ENCODE data around the gene ZC2HC1B. TPM values are rescaled to one million over a fixed set of nuclear protein-coding genes. Genes with fewer than 3 reads are reported as not detected.
A peak's percentile ranks its signal among the peaks of the same experiment; 100 is the strongest.
"Not testable (repeated sequence)": the region's sequence is repeated elsewhere in the genome, so short reads cannot be mapped to it uniquely, and the experiment has no call there.

Gene ZC2HC1B
- total and polyA plus RNA-seq, 2 donors (not counting 1 experiment from before 2014, with no cell fraction given) = not detected

DNA sequence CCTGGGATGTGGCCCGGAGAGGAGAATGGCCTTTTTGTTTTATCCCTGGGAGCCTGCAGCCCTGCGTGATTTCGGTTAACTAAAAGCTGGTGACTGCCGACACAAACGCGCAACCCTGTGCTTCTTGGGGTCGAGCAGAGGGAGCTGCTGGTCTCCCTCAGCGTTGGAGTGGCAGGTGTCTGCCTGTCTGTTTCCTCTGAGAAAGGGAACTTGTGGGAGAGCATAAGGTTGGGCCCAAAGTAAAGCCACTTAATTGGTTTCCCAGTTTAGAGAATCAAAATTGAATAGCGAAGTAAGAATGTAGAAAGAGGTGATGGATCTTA is 20.6 kb upstream of the ZC2HC1B start:
- Histone ChIP-seq H3K9me3 (ENCODE audit: control insufficient read depth, insufficient read depth, low read depth, low read length) (no peaks in the 10 kb centered on the region), H3K36me3 (ENCODE audit: control insufficient read depth, insufficient read depth, low read length) (peaks cover 17% of the 10 kb centered on the region), H3K4me1 (ENCODE audit: control insufficient read depth, extremely low read depth, insufficient read depth, low read length) (no peaks in the 10 kb centered on the region), H3K27me3 (ENCODE audit: control insufficient read depth, insufficient read depth, low read length) (no peaks in the 10 kb centered on the region), H3K4me3 (replicated peaks in 1 of 4; ENCODE audit: control extremely low read depth in 1 of 4, insufficient read depth in 1 of 4, low read depth in 3 of 4, low read length in 4 of 4) (peak overlapping the region; percentile 70 to 96 (median 92)), H4K20me1 (ENCODE audit: control insufficient read depth, extremely low read depth, insufficient read depth, low read length) (no peaks in the 10 kb centered on the region), H3K9ac (ENCODE audit: insufficient read depth, low read length) (peak overlapping the region; percentile 92), H3K79me2 (ENCODE audit: control insufficient read depth, insufficient read depth, low read length) (peaks cover 28% of the 10 kb centered on the region), H3K4me2 (ENCODE audit: extremely low read depth, insufficient read depth, low read length) (peak overlapping the region; percentile 98), H3K27ac (ENCODE audit: insufficient read depth, low read length) (peak overlapping the region; percentile 99), H2AFZ (ENCODE audit: low read length) (peak overlapping the region; percentile 71)
- TF ChIP-seq, protein P1, sequence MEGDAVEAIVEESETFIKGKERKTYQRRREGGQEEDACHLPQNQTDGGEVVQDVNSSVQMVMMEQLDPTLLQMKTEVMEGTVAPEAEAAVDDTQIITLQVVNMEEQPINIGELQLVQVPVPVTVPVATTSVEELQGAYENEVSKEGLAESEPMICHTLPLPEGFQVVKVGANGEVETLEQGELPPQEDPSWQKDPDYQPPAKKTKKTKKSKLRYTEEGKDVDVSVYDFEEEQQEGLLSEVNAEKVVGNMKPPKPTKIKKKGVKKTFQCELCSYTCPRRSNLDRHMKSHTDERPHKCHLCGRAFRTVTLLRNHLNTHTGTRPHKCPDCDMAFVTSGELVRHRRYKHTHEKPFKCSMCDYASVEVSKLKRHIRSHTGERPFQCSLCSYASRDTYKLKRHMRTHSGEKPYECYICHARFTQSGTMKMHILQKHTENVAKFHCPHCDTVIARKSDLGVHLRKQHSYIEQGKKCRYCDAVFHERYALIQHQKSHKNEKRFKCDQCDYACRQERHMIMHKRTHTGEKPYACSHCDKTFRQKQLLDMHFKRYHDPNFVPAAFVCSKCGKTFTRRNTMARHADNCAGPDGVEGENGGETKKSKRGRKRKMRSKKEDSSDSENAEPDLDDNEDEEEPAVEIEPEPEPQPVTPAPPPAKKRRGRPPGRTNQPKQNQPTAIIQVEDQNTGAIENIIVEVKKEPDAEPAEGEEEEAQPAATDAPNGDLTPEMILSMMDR (conservative IDR thresholded peaks at IDR 0.05 in 1 of 2, IDR thresholded peaks at IDR 0.05 in 1 of 2; ENCODE audit: low read depth in 1 of 2, low read length in 2 of 2) = no peak
- TF ChIP-seq EZH2 (IDR thresholded peaks at IDR 0.05; ENCODE audit: low read length, missing control alignments) = no peak
- DNase-seq (ENCODE audit: low read depth in 2 of 2) = no peak

DNA sequence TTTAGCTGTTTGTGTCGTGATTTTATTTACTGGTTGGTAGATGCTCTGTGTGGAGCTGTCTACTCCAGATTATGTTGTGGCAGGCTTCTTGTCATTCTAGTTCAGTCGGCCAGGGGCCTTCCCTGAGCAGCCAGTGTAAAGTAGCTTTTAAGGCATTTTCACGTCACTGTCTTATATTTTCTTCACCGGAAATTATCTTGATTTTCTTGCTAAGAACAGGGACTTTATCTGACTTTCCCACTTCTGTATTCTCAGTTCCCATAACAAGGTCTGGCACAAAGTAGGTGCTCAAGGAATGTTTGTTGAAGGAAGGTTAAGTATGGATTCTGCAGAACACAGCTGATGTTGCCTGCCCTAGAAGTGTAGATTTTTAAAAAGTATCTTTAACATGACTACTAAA is 20.3 kb upstream of the ZC2HC1B start:
- TF ChIP-seq, protein P1 (conservative IDR thresholded peaks at IDR 0.05 in 1 of 2, IDR thresholded peaks at IDR 0.05 in 1 of 2; ENCODE audit: low read depth in 1 of 2, low read length in 2 of 2) = no peak
- TF ChIP-seq EZH2 (IDR thresholded peaks at IDR 0.05; ENCODE audit: low read length, missing control alignments) = no peak

DNA sequence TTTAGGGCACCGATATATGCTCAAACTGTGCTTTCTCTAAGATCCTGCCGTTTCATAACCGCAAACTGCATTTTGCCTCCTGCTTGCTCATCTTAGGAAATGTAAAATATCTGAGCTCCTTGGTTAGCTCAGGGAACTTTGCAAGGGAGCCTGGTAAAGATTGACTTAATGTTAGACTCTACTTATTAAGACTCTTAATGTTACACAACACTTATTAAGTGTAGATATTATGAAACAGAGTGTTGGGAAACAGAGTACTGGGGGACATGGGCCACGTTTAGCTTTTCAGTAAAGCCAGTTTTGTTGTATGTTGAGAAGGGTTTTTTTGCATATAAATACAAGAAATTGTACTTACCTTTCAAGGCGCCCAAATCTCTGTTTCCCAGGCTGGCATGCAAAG is 19.2 kb upstream of the ZC2HC1B start:
- Histone ChIP-seq H3K27me3 (ENCODE audit: control insufficient read depth, insufficient read depth, low read length) (no peaks in the 10 kb centered on the region), H3K79me2 (ENCODE audit: control insufficient read depth, insufficient read depth, low read length) (peaks cover 29% of the 10 kb centered on the region), H3K27ac (ENCODE audit: insufficient read depth, low read length) (no peak overlapping the region), H3K9me3 (ENCODE audit: control insufficient read depth, insufficient read depth, low read depth, low read length) (no peaks in the 10 kb centered on the region), H3K4me1 (ENCODE audit: control insufficient read depth, extremely low read depth, insufficient read depth, low read length) (no peaks in the 10 kb centered on the region), H3K4me2 (ENCODE audit: extremely low read depth, insufficient read depth, low read length) (no peak overlapping the region), H3K36me3 (ENCODE audit: control insufficient read depth, insufficient read depth, low read length) (peaks cover 20% of the 10 kb centered on the region), H4K20me1 (ENCODE audit: control insufficient read depth, extremely low read depth, insufficient read depth, low read length) (no peaks in the 10 kb centered on the region), H3K4me3 (replicated peaks in 1 of 4; ENCODE audit: control extremely low read depth in 1 of 4, insufficient read depth in 1 of 4, low read depth in 3 of 4, low read length in 4 of 4) (no peak overlapping the region), H3K9ac (ENCODE audit: insufficient read depth, low read length) (no peak overlapping the region), H2AFZ (ENCODE audit: low read length) (no peak overlapping the region)
- no peak for TF ChIP-seq EZH2 (IDR thresholded peaks at IDR 0.05; ENCODE audit: low read length, missing control alignments)
- TF ChIP-seq, protein P1 (conservative IDR thresholded peaks at IDR 0.05 in 1 of 2, IDR thresholded peaks at IDR 0.05 in 1 of 2; ENCODE audit: low read depth in 1 of 2, low read length in 2 of 2) = no peak
- DNase-seq (ENCODE audit: low read depth in 2 of 2) = no peak

More for the DNA sequence above, 20.3 kb upstream of the ZC2HC1B start:
- H3K9me3 ChIP-seq (ENCODE audit: control insufficient read depth, insufficient read depth, low read depth, low read length) = no peaks in the 10 kb centered on the region
- peak overlapping the region; percentile 99 for H3K27ac ChIP-seq (ENCODE audit: insufficient read depth, low read length)
- H3K27me3 ChIP-seq (ENCODE audit: control insufficient read depth, insufficient read depth, low read length) = no peaks in the 10 kb centered on the region
- H3K4me1 ChIP-seq (ENCODE audit: control insufficient read depth, extremely low read depth, insufficient read depth, low read length) = no peaks in the 10 kb centered on the region
- H3K4me3 ChIP-seq (replicated peaks in 1 of 4; ENCODE audit: control extremely low read depth in 1 of 4, insufficient read depth in 1 of 4, low read depth in 3 of 4, low read length in 4 of 4) = peak overlapping the region; percentile 70 to 96 (median 92)
- H3K36me3 ChIP-seq (ENCODE audit: control insufficient read depth, insufficient read depth, low read length) = peaks cover 20% of the 10 kb centered on the region
- H3K4me2 ChIP-seq (ENCODE audit: extremely low read depth, insufficient read depth, low read length) = peak overlapping the region; percentile 98
- H3K9ac ChIP-seq (ENCODE audit: insufficient read depth, low read length) = peak overlapping the region; percentile 92
- DNase-seq (ENCODE audit: low read depth in 2 of 2) = peak; percentile 8 to 17
- H2AFZ ChIP-seq (ENCODE audit: low read length) = no peak overlapping the region
- peaks cover 29% of the 10 kb centered on the region for H3K79me2 ChIP-seq (ENCODE audit: control insufficient read depth, insufficient read depth, low read length)
- no peaks in the 10 kb centered on the region for H4K20me1 ChIP-seq (ENCODE audit: control insufficient read depth, extremely low read depth, insufficient read depth, low read length)

DNA sequence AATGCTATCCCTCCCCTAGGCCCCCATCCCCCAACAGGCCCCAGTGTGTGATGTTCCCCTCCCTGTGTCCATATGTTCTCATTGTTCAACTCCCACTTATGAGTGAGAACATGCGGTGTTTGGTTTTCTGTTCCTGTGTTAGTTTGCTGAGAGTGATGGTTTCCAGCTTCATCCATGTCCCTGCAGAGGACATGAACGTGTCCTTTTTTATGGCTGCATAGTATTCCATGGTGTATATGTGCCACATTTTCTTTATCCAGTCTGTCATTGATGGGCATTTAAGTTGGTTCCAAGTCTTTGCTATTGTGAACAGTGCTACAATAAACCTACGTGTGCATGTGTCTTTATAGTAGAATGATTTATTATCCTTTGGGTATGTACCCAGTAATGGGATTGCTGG is 12.6 kb upstream of the ZC2HC1B start:
- not testable (repeated sequence) for H3K27ac ChIP-seq (ENCODE audit: insufficient read depth, low read length); H3K36me3 ChIP-seq (ENCODE audit: control insufficient read depth, insufficient read depth, low read length); H3K79me2 ChIP-seq (ENCODE audit: control insufficient read depth, insufficient read depth, low read length); H3K4me3 ChIP-seq (replicated peaks in 1 of 4; ENCODE audit: control extremely low read depth in 1 of 4, insufficient read depth in 1 of 4, low read depth in 3 of 4, low read length in 4 of 4); H3K27me3 ChIP-seq (ENCODE audit: control insufficient read depth, insufficient read depth, low read length); H2AFZ ChIP-seq (ENCODE audit: low read length); DNase-seq (ENCODE audit: low read depth in 2 of 2); H4K20me1 ChIP-seq (ENCODE audit: control insufficient read depth, extremely low read depth, insufficient read depth, low read length); H3K4me1 ChIP-seq (ENCODE audit: control insufficient read depth, extremely low read depth, insufficient read depth, low read length); H3K4me2 ChIP-seq (ENCODE audit: extremely low read depth, insufficient read depth, low read length); H3K9me3 ChIP-seq (ENCODE audit: control insufficient read depth, insufficient read depth, low read depth, low read length); H3K9ac ChIP-seq (ENCODE audit: insufficient read depth, low read length)

DNA sequence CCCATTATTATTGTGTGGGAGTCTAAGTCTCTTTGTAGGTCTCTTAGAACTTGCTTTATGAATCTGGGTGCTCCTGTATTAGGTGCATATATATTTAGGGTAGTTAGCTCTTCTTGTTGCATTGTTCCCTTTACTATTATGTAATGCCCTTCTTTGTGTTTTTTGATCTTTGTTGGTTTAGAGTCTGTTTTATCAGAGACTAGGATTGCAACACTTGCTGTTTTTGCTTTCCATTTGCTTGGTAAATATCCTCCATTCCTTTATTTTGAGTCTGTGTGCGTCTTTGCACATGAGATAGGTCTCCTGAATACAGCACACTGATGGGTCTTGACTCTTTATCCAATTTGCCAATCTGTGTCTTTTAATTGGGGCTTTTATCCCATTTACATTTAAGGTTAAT is 9.2 kb upstream of the ZC2HC1B start:
- not testable (repeated sequence) for H2AFZ ChIP-seq (ENCODE audit: low read length); H3K27ac ChIP-seq (ENCODE audit: insufficient read depth, low read length); H3K27me3 ChIP-seq (ENCODE audit: control insufficient read depth, insufficient read depth, low read length); DNase-seq (ENCODE audit: low read depth in 2 of 2); H3K9me3 ChIP-seq (ENCODE audit: control insufficient read depth, insufficient read depth, low read depth, low read length); H4K20me1 ChIP-seq (ENCODE audit: control insufficient read depth, extremely low read depth, insufficient read depth, low read length); H3K4me3 ChIP-seq (replicated peaks in 1 of 4; ENCODE audit: control extremely low read depth in 1 of 4, insufficient read depth in 1 of 4, low read depth in 3 of 4, low read length in 4 of 4); H3K4me2 ChIP-seq (ENCODE audit: extremely low read depth, insufficient read depth, low read length); H3K4me1 ChIP-seq (ENCODE audit: control insufficient read depth, extremely low read depth, insufficient read depth, low read length); H3K36me3 ChIP-seq (ENCODE audit: control insufficient read depth, insufficient read depth, low read length); H3K79me2 ChIP-seq (ENCODE audit: control insufficient read depth, insufficient read depth, low read length); H3K9ac ChIP-seq (ENCODE audit: insufficient read depth, low read length)
